Natural killer cell (primary cell): ENCODE results near the gene GRB2. TPM values are rescaled to one million over a fixed set of nuclear protein-coding genes. Genes with fewer than 3 reads are reported as not detected.

Source experiments
- ATAC-seq, 3 donors: fragments of 150-1000 bp in 2 of 3; fragments of 200-7000 bp in 1 of 3; cut with Tn5 transposase; 1 replicate in 1 of 3; 2 replicates in 2 of 3; pipeline ENCODE4 v1.10.0; 2021; ENCODE audit warnings: mild to moderate bottlenecking in 2 of 3, moderate library complexity in 2 of 3
- DNase-seq, 2 donors: peaks; one replicate each; pipeline versions ENCODE4 v3.0.0 to v3.0.0-alpha.2; 2013 to 2021; ENCODE audit warnings: mixed read lengths in 1 of 2
- H3K27ac ChIP-seq: one replicate; pipeline ENCODE4 v1.5.1; 2013; ENCODE audit warnings: mild to moderate bottlenecking, low read length
- H3K27me3 ChIP-seq: one replicate; pipeline ENCODE4 v1.6.1; 2013; ENCODE audit warnings: low read length; ENCODE audit not compliant: control insufficient read depth, insufficient read depth
- H3K36me3 ChIP-seq: one replicate; pipeline ENCODE4 v1.6.1; 2013; ENCODE audit warnings: low read length; ENCODE audit not compliant: control insufficient read depth, insufficient read depth
- H3K4me1 ChIP-seq: one replicate; pipeline ENCODE4 v1.6.1; 2013; ENCODE audit warnings: low read length; ENCODE audit not compliant: control insufficient read depth, insufficient read depth
- H3K4me3 ChIP-seq: one replicate; pipeline ENCODE4 v1.5.1; 2013; ENCODE audit warnings: low read length
- H3K9me3 ChIP-seq: one replicate; pipeline ENCODE4 v1.6.1; 2013; ENCODE audit warnings: low read length; ENCODE audit not compliant: control insufficient read depth, insufficient read depth
- H3K27ac Mint-ChIP-seq, 2 donors: one replicate each; pipeline ENCODE4 v1.8.0; 2022; ENCODE audit warnings: mild to moderate bottlenecking in 2 of 2, mixed read lengths in 2 of 2, moderate library complexity in 1 of 2
- H3K27me3 Mint-ChIP-seq, 2 donors: one replicate each; pipeline ENCODE4 v1.8.0; 2022; ENCODE audit warnings: low read depth in 2 of 2, mixed read lengths in 2 of 2
- H3K36me3 Mint-ChIP-seq: one replicate; pipeline ENCODE4 v1.8.0; 2022; ENCODE audit warnings: mixed read lengths
- H3K4me1 Mint-ChIP-seq, 2 donors: one replicate each; pipeline ENCODE4 v1.8.0; 2022; ENCODE audit warnings: mixed read lengths in 2 of 2
- H3K4me3 Mint-ChIP-seq: one replicate; pipeline ENCODE4 v1.8.0; 2022; ENCODE audit warnings: mild to moderate bottlenecking, moderate library complexity, mixed read lengths
- H3K9me3 Mint-ChIP-seq, 2 donors: one replicate each; pipeline ENCODE4 v1.8.0; 2022; ENCODE audit warnings: mixed read lengths in 2 of 2
- CTCF ChIP-seq: fragments of 200-600 bp; IDR thresholded peaks from one replicate; pipeline ENCODE4 v1.8.0; 2022; ENCODE audit warnings: antibody characterized with exemption
- WGBS: methylation state at CpG from one replicate; pipeline ENCODE4 v1.1.7; 2013; ENCODE audit warnings: missing lambda C conversion rate; ENCODE audit not compliant: insufficient coverage; 5-methylcytosine and 5-hydroxymethylcytosine counted together
- intact Hi-C: fragments of 100-400 bp; cut with micrococcal nuclease; formaldehyde crosslinking; loops from one replicate; pipeline ENCODE4 v1.14.2; 2022
- total RNA-seq, 4 donors: library from RNA; stranded (reverse); fragments of 120-200 nt in 1 of 4; gene quantifications; one replicate each; pipeline versions ENCODE4 v1.2.3 to v1.2.4, GENCODE V29; 2013 to 2022

GRB2 gene
- total RNA-seq, 3 donors from 2014 or later (not counting 1 experiment from before 2014, with no cell fraction given) = 115 to 142 (median 116) TPM

GRCh38 chr17:75313941-75314551 is 91.4 kb downstream of the GRB2 start:
- DNase-seq = no peak
- Histone ChIP-seq H3K27me3 (no peaks in the 10 kb centered on the region), H3K9me3 (no peaks in the 10 kb centered on the region), H3K27ac (peak overlapping the region; percentile 56), H3K36me3 (peaks cover 19% of the 10 kb centered on the region), H3K4me1 (peaks cover 63% of the 10 kb centered on the region), H3K4me3 (no peak overlapping the region)
- H3K4me3 Mint-ChIP-seq = no peak overlapping the region
- no peaks in the 10 kb centered on the region for H3K9me3 Mint-ChIP-seq
- intact Hi-C loops = no loop called here
- no peaks in the 10 kb centered on the region for H3K36me3 Mint-ChIP-seq
- TF ChIP-seq CTCF = no peak
- peak in 1 of 3 donors; percentile 25 for ATAC-seq
- H3K27ac Mint-ChIP-seq = peak overlapping the region; percentile 61 to 80
- WGBS = 78% methylated on average over 14 of the region's 14 CpGs
- peaks cover 5 to 12% of the 10 kb centered on the region in 2 donors for H3K4me1 Mint-ChIP-seq
- no peaks in the 10 kb centered on the region for H3K27me3 Mint-ChIP-seq

- Histone ChIP-seq H3K4me3 (no peak overlapping the region), H3K27ac (no peak overlapping the region), H3K27me3 (no peaks in the 10 kb centered on the region), H3K9me3 (no peaks in the 10 kb centered on the region), H3K4me1 (peaks cover 41% of the 10 kb centered on the region), H3K36me3 (no peaks in the 10 kb centered on the region)
- H3K27me3 Mint-ChIP-seq = no peaks in the 10 kb centered on the region
- 79% methylated on average over 20 of the region's 20 CpGs for WGBS
- intact Hi-C loops = no loop called here
- DNase-seq = no peak
- ATAC-seq = no peak
- H3K36me3 Mint-ChIP-seq = no peaks in the 10 kb centered on the region
- H3K9me3 Mint-ChIP-seq = no peaks in the 10 kb centered on the region
- no peak overlapping the region for H3K27ac Mint-ChIP-seq
- no peak for TF ChIP-seq CTCF
- no peak overlapping the region for H3K4me3 Mint-ChIP-seq
- H3K4me1 Mint-ChIP-seq = peaks cover 5% of the 10 kb centered on the region in 2 donors
Measured at GRCh38 chr17:75308732-75309629, 96.5 kb downstream of the GRB2 start.

GRCh38 chr17:75307957-75308731 is 97.3 kb downstream of the GRB2 start:
- Histone ChIP-seq H3K27ac (no peak overlapping the region), H3K36me3 (no peaks in the 10 kb centered on the region), H3K4me3 (no peak overlapping the region), H3K27me3 (no peaks in the 10 kb centered on the region), H3K9me3 (no peaks in the 10 kb centered on the region), H3K4me1 (peaks cover 33% of the 10 kb centered on the region)
- intact Hi-C loops = no loop called here
- Mint-ChIP-seq H3K27me3 (no peaks in the 10 kb centered on the region), H3K36me3 (no peaks in the 10 kb centered on the region), H3K4me3 (no peak overlapping the region), H3K4me1 (no peaks in the 10 kb centered on the region), H3K9me3 (no peaks in the 10 kb centered on the region), H3K27ac (no peak overlapping the region)
- ATAC-seq = no peak
- TF ChIP-seq CTCF = no peak
- DNase-seq = no peak
- 90% methylated on average over 13 of the region's 13 CpGs for WGBS
